SK-N-SH (cell line): ENCODE results near the gene TOPAZ1.

Source experiments
- EZH2phosphoT487 ChIP-seq: fragments of 200-600 bp; sonication (generic); IDR thresholded peaks from 2 replicates; pipeline ENCODE4 v1.6.1; 2017; ENCODE audit warnings: low read depth, mixed run types, mild to moderate bottlenecking, antibody characterized with exemption, moderate library complexity, borderline replicate concordance
- FOXJ3 ChIP-seq: sonication (generic); formaldehyde crosslinking; IDR thresholded peaks from 2 replicates; pipeline ENCODE4 v1.5.1; 2020; ENCODE audit warnings: mild to moderate bottlenecking, missing genetic modification reagents
- FOXM1 ChIP-seq: IDR thresholded peaks from 2 replicates; pipeline ENCODE4 v1.4.0; 2012; ENCODE audit warnings: low read depth, mild to moderate bottlenecking
- GABPA ChIP-seq: IDR thresholded peaks from 2 replicates; pipeline ENCODE4 v1.4.0; 2012; ENCODE audit warnings: low read depth, mild to moderate bottlenecking
- JUND ChIP-seq: IDR thresholded peaks from 2 replicates; pipeline ENCODE4 v1.4.0; 2012
- MAX ChIP-seq: IDR thresholded peaks from 2 replicates; pipeline ENCODE4 v1.4.0; 2012; ENCODE audit warnings: low read depth
- MEF2A ChIP-seq: IDR thresholded peaks from 2 replicates; pipeline ENCODE4 v1.4.0; 2012; ENCODE audit warnings: low read depth, borderline replicate concordance
- NRF1 ChIP-seq: IDR thresholded peaks from 2 replicates; pipeline ENCODE4 v1.6.1; 2012; ENCODE audit warnings: low read depth, mild to moderate bottlenecking, low read length
- RCOR1 ChIP-seq: fragments of 150-350 bp; IDR thresholded peaks from 2 replicates; pipeline ENCODE4 v1.6.1; 2017; ENCODE audit warnings: antibody characterized with exemption, low read length
- SIN3A ChIP-seq: IDR thresholded peaks from 2 replicates; pipeline ENCODE4 v1.6.1; 2012; ENCODE audit warnings: low read depth, mild to moderate bottlenecking, low read length, moderate library complexity, borderline replicate concordance
- TAF1 ChIP-seq: IDR thresholded peaks from 2 replicates; pipeline ENCODE4 v1.6.1; 2012; ENCODE audit warnings: low read depth, mild to moderate bottlenecking, low read length, moderate library complexity, borderline replicate concordance
- YY1 ChIP-seq: IDR thresholded peaks from 2 replicates; pipeline ENCODE4 v1.4.0; 2012; ENCODE audit warnings: low read depth, mild to moderate bottlenecking
- TF ChIP-seq, protein P1 (sequence below): fragments of 200-600 bp; sonication (generic); IDR thresholded peaks from 2 replicates; pipeline ENCODE4 v1.6.1; 2017; ENCODE audit warnings: antibody characterized with exemption, mild to moderate bottlenecking, moderate library complexity
- TF ChIP-seq, protein P2 (sequence below): IDR thresholded peaks from 2 replicates; pipeline ENCODE4 v1.4.0; 2012; ENCODE audit warnings: low read depth, borderline replicate concordance

DNA sequence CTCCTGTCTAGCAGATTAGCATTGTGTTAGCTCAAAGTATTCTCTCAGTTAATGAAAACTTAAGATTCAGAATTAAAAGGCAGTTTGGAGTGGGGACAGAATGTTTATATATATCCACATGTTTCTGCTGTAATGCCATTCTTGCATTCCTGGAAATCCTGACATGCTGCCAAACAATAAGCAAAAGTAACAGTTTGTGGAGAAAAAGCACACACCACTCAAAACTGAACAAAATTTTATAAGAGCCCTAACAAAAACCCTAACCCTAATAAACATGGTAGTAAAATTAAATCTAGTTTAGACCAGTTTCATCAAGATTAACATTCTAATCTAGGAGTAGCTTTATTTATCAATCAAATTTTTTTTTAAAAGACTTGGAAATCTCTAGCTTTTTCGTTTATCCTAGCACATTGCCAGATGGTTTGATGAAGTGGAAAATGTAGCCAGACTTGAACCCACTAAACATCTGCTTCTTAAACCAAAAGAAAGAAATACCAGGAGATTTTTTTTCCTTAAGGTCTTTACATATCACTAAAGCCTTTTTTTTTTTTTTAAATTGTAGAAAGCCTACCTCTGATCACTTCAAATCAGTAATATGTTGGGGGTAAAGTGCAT, 100.6 kb downstream of the TOPAZ1 start:
- TF ChIP-seq, protein P1, sequence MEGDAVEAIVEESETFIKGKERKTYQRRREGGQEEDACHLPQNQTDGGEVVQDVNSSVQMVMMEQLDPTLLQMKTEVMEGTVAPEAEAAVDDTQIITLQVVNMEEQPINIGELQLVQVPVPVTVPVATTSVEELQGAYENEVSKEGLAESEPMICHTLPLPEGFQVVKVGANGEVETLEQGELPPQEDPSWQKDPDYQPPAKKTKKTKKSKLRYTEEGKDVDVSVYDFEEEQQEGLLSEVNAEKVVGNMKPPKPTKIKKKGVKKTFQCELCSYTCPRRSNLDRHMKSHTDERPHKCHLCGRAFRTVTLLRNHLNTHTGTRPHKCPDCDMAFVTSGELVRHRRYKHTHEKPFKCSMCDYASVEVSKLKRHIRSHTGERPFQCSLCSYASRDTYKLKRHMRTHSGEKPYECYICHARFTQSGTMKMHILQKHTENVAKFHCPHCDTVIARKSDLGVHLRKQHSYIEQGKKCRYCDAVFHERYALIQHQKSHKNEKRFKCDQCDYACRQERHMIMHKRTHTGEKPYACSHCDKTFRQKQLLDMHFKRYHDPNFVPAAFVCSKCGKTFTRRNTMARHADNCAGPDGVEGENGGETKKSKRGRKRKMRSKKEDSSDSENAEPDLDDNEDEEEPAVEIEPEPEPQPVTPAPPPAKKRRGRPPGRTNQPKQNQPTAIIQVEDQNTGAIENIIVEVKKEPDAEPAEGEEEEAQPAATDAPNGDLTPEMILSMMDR = no peak
- TF ChIP-seq, protein P2, sequence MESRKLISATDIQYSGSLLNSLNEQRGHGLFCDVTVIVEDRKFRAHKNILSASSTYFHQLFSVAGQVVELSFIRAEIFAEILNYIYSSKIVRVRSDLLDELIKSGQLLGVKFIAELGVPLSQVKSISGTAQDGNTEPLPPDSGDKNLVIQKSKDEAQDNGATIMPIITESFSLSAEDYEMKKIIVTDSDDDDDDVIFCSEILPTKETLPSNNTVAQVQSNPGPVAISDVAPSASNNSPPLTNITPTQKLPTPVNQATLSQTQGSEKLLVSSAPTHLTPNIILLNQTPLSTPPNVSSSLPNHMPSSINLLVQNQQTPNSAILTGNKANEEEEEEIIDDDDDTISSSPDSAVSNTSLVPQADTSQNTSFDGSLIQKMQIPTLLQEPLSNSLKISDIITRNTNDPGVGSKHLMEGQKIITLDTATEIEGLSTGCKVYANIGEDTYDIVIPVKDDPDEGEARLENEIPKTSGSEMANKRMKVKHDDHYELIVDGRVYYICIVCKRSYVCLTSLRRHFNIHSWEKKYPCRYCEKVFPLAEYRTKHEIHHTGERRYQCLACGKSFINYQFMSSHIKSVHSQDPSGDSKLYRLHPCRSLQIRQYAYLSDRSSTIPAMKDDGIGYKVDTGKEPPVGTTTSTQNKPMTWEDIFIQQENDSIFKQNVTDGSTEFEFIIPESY = no peak
- TF ChIP-seq MEF2A (no peak), JUND (no peak), SIN3A (no peak), FOXJ3 (CRISPR knock-in tag) (no peak), EZH2phosphoT487 (no peak), NRF1 (no peak), MAX (peak; percentile 31; the same call in 1 of the 2 replicates), TAF1 (no peak), YY1 (no peak), FOXM1 (no peak), RCOR1 (no peak), GABPA (no peak)
